Measurements from ENCODE around the gene KCTD17. TPM values are rescaled to one million over a fixed set of nuclear protein-coding genes. Genes with fewer than 3 reads are reported as not detected.

The KCTD17 gene
- total and polyA plus RNA-seq, 2 of the 13 experiments (the other 11 are each of a cell fraction or from before 2014, with no cell fraction given): 5.3 to 11.7 TPM

DNA sequence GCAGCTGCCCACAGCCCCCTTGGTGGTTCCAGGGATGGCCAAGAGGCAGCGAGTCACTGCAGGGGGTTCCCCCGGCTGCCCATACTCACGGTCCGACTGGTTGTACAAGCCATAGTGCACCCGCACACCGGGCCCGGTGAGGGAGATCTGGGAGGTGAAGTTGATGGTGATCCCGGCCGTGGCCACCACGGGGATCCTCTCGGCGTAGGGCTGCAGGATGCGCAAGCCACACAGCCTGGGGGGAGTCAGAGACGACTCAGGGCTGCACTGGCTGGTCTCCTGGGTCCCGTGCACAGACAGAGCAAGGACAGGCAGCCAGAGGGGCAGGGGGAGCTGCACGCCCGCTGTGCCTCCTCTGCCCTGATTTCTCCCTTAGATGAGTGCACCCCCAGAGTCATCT, 23.5 kb downstream of the KCTD17 start:
- BruUV-seq (replicated peaks): no TSS peak
- H3K79me2 ChIP-seq (ENCODE audit: insufficient read depth, low read length): no peaks in the 10 kb centered on the region
- CTCF ChIA-PET (ENCODE audit: low intra/inter-chr PET ratio, low total read pairs): no interaction called here
- POLR2A ChIA-PET: no interaction called here
- no peak overlapping the region for H3K4me3 ChIP-seq (replicated peaks in 1 of 3; ENCODE audit: insufficient read depth in 1 of 3, low read depth in 2 of 3, low read length in 3 of 3)
- 73% methylated on average over 14 of the region's 17 CpGs for WGBS (ENCODE audit: low lambda C conversion rate)
- H3K9ac ChIP-seq (ENCODE audit: insufficient read depth, low read depth, low read length): no peak overlapping the region
- peaks cover 22% of the 10 kb centered on the region; the same call in 1 of the 2 replicates for H3K4me1 ChIP-seq (ENCODE audit: insufficient read depth, low read length)
- no peak overlapping the region for H2AFZ ChIP-seq (ENCODE audit: low read length)
- no peak overlapping the region for H3K27ac ChIP-seq (ENCODE audit: extremely low read length, insufficient read depth, low read length)
- H3K27me3 ChIP-seq (ENCODE audit: control insufficient read depth in 1 of 2, insufficient read depth in 2 of 2, low read length in 2 of 2): no peaks in the 10 kb centered on the region; a peak in 1 of 5 replicates
- H3K4me2 ChIP-seq (ENCODE audit: low read depth, low read length): no peak overlapping the region
- in situ Hi-C loops (cut with HindIII; ENCODE audit: extremely low pct_ligation_motif_present, low pct_unique_long_range_greater_than_20kb): no loop called here
- no peaks in the 10 kb centered on the region for H4K20me1 ChIP-seq (ENCODE audit: insufficient read depth, low read length)
- ATAC-seq (no peak), DNase-seq (ENCODE audit: low spot score) (no peak), FAIRE-seq (no peak)
- H3K9me3 ChIP-seq (ENCODE audit: low read length): peaks cover 11% of the 10 kb centered on the region; the same call in 1 of the 2 replicates
- intact Hi-C loops (cut with micrococcal nuclease; ENCODE audit: unreplicated experiment): loop anchor here (5.0 kb wide), 1 partner anchor 72 kb away; the partner anchor contains the start of gene IL2RB
- H3K36me3 ChIP-seq (replicated peaks in 1 of 2; ENCODE audit: control insufficient read depth in 1 of 2, insufficient read depth in 2 of 2, low read length in 2 of 2): no peaks in the 10 kb centered on the region
- no peak for TF ChIP-seq ZSCAN31 (CRISPR knock-in tag; IDR thresholded peaks at IDR 0.05; ENCODE audit: low read depth)
- TF ChIP-seq, protein P1, sequence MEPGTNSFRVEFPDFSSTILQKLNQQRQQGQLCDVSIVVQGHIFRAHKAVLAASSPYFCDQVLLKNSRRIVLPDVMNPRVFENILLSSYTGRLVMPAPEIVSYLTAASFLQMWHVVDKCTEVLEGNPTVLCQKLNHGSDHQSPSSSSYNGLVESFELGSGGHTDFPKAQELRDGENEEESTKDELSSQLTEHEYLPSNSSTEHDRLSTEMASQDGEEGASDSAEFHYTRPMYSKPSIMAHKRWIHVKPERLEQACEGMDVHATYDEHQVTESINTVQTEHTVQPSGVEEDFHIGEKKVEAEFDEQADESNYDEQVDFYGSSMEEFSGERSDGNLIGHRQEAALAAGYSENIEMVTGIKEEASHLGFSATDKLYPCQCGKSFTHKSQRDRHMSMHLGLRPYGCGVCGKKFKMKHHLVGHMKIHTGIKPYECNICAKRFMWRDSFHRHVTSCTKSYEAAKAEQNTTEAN (CRISPR knock-in tag; conservative IDR thresholded peaks at IDR 0.05): no peak
- no peak for TF ChIP-seq ZSCAN9 (CRISPR knock-in tag; IDR thresholded peaks at IDR 0.05; ENCODE audit: borderline replicate concordance)
- TF ChIP-seq ZNF343 (CRISPR knock-in tag; IDR thresholded peaks at IDR 0.05): no peak
- no peak for TF ChIP-seq DMAP1 (CRISPR knock-in tag; IDR thresholded peaks at IDR 0.05)
- TF ChIP-seq, protein P2, sequence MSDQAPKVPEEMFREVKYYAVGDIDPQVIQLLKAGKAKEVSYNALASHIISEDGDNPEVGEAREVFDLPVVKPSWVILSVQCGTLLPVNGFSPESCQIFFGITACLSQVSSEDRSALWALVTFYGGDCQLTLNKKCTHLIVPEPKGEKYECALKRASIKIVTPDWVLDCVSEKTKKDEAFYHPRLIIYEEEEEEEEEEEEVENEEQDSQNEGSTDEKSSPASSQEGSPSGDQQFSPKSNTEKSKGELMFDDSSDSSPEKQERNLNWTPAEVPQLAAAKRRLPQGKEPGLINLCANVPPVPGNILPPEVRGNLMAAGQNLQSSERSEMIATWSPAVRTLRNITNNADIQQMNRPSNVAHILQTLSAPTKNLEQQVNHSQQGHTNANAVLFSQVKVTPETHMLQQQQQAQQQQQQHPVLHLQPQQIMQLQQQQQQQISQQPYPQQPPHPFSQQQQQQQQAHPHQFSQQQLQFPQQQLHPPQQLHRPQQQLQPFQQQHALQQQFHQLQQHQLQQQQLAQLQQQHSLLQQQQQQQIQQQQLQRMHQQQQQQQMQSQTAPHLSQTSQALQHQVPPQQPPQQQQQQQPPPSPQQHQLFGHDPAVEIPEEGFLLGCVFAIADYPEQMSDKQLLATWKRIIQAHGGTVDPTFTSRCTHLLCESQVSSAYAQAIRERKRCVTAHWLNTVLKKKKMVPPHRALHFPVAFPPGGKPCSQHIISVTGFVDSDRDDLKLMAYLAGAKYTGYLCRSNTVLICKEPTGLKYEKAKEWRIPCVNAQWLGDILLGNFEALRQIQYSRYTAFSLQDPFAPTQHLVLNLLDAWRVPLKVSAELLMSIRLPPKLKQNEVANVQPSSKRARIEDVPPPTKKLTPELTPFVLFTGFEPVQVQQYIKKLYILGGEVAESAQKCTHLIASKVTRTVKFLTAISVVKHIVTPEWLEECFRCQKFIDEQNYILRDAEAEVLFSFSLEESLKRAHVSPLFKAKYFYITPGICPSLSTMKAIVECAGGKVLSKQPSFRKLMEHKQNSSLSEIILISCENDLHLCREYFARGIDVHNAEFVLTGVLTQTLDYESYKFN (CRISPR knock-in tag; conservative IDR thresholded peaks at IDR 0.05): no peak
- TF ChIP-seq, protein P3, sequence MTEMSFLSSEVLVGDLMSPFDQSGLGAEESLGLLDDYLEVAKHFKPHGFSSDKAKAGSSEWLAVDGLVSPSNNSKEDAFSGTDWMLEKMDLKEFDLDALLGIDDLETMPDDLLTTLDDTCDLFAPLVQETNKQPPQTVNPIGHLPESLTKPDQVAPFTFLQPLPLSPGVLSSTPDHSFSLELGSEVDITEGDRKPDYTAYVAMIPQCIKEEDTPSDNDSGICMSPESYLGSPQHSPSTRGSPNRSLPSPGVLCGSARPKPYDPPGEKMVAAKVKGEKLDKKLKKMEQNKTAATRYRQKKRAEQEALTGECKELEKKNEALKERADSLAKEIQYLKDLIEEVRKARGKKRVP (CRISPR knock-in tag; IDR thresholded peaks at IDR 0.05): no peak
- TF ChIP-seq ATRX (CRISPR knock-in tag; IDR thresholded peaks at IDR 0.05; ENCODE audit: borderline replicate concordance): no peak
- no peak for TF ChIP-seq ATF1 (CRISPR knock-in tag; IDR thresholded peaks at IDR 0.05)
- TF ChIP-seq ZNF260 (CRISPR knock-in tag; IDR thresholded peaks at IDR 0.05; ENCODE audit: borderline replicate concordance, low read depth): no peak
- TF ChIP-seq PHF8 (CRISPR knock-in tag; IDR thresholded peaks at IDR 0.05): no peak
